Measurements from ENCODE around the gene BRS3. TPM values are rescaled to one million over a fixed set of nuclear protein-coding genes. Genes with fewer than 3 reads are reported as not detected.

The BRS3 gene
- total and polyA plus RNA-seq, 2 experiments from 2014 or later: not detected

DNA sequence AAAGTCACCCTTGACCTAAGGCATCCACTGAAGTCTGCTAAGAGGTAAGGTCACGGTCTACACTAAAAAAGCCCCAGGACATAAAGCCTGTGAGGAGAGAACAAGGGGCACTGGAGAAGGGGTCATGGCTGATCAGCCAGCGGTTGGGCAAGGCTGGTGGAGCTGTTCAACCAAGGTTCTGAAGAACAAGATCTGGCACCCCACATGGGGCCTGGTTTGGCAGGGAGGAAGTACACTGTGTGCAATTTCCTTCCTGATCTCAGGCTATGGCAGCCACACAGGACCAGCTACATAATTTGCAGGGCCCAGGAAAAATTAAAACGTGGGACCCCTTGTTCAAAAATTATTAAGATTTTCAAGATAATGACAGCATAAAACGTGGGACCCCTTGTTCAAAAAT is 14.1 kb upstream of the BRS3 start (continued):
- TF ChIP-seq, protein P1, sequence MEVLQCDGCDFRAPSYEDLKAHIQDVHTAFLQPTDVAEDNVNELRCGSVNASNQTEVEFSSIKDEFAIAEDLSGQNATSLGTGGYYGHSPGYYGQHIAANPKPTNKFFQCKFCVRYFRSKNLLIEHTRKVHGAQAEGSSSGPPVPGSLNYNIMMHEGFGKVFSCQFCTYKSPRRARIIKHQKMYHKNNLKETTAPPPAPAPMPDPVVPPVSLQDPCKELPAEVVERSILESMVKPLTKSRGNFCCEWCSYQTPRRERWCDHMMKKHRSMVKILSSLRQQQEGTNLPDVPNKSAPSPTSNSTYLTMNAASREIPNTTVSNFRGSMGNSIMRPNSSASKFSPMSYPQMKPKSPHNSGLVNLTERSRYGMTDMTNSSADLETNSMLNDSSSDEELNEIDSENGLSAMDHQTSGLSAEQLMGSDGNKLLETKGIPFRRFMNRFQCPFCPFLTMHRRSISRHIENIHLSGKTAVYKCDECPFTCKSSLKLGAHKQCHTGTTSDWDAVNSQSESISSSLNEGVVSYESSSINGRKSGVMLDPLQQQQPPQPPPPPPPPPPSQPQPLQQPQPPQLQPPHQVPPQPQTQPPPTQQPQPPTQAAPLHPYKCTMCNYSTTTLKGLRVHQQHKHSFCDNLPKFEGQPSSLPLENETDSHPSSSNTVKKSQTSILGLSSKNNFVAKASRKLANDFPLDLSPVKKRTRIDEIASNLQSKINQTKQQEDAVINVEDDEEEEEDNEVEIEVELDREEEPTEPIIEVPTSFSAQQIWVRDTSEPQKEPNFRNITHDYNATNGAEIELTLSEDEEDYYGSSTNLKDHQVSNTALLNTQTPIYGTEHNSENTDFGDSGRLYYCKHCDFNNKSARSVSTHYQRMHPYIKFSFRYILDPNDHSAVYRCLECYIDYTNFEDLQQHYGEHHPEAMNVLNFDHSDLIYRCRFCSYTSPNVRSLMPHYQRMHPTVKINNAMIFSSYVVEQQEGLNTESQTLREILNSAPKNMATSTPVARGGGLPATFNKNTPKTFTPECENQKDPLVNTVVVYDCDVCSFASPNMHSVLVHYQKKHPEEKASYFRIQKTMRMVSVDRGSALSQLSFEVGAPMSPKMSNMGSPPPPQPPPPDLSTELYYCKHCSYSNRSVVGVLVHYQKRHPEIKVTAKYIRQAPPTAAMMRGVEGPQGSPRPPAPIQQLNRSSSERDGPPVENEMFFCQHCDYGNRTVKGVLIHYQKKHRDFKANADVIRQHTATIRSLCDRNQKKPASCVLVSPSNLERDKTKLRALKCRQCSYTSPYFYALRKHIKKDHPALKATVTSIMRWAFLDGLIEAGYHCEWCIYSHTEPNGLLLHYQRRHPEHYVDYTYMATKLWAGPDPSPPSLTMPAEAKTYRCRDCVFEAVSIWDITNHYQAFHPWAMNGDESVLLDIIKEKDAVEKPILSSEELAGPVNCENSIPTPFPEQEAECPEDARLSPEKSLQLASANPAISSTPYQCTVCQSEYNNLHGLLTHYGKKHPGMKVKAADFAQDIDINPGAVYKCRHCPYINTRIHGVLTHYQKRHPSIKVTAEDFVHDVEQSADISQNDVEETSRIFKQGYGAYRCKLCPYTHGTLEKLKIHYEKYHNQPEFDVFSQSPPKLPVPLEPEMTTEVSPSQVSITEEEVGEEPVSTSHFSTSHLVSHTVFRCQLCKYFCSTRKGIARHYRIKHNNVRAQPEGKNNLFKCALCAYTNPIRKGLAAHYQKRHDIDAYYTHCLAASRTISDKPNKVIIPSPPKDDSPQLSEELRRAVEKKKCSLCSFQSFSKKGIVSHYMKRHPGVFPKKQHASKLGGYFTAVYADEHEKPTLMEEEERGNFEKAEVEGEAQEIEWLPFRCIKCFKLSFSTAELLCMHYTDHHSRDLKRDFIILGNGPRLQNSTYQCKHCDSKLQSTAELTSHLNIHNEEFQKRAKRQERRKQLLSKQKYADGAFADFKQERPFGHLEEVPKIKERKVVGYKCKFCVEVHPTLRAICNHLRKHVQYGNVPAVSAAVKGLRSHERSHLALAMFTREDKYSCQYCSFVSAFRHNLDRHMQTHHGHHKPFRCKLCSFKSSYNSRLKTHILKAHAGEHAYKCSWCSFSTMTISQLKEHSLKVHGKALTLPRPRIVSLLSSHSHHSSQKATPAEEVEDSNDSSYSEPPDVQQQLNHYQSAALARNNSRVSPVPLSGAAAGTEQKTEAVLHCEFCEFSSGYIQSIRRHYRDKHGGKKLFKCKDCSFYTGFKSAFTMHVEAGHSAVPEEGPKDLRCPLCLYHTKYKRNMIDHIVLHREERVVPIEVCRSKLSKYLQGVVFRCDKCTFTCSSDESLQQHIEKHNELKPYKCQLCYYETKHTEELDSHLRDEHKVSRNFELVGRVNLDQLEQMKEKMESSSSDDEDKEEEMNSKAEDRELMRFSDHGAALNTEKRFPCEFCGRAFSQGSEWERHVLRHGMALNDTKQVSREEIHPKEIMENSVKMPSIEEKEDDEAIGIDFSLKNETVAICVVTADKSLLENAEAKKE (CRISPR knock-in tag; IDR thresholded peaks at IDR 0.05): no peak
- no peak for TF ChIP-seq EZH2phosphoT487 (IDR thresholded peaks at IDR 0.05; ENCODE audit: unreplicated experiment)
- TF ChIP-seq NANOG (IDR thresholded peaks at IDR 0.05; ENCODE audit: borderline replicate concordance): no peak

DNA sequence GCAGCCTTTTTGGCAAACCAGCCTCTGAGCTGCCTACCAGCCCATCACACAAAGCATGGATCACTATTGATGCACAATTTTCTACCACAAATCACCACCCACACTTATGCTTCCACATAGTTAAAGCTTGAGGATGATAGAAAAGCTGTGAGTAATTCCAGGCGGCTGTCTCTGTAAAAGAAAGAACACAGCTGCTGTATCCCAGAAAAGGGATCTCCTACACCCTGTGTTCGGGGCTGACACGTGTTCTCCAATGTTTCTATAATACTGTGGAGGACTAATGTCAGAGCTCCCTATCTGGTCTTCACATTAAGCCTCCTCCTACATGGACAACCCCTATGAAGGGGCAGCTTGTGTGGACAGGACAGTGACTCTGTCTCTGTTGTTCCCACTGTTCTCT is 12.5 kb upstream of the BRS3 start:
- Histone ChIP-seq H3K4me3 (no peak overlapping the region), H3K27me3 (ENCODE audit: insufficient read depth) (no peaks in the 10 kb centered on the region), H3K4me2 (no peak overlapping the region), H3K4me1 (ENCODE audit: insufficient read depth) (no peaks in the 10 kb centered on the region), H4K20me1 (replicated peaks; ENCODE audit: insufficient read depth) (no peaks in the 10 kb centered on the region), H3K36me3 (ENCODE audit: insufficient read depth) (no peaks in the 10 kb centered on the region), H2AFZ (no peak overlapping the region), H3F3A (replicated peaks; ENCODE audit: low read depth) (no peaks in the 10 kb centered on the region), H3K9me2 (ENCODE audit: insufficient read depth) (no peaks in the 10 kb centered on the region), H3K79me2 (replicated peaks; ENCODE audit: insufficient read depth) (no peaks in the 10 kb centered on the region), H3K27ac (ENCODE audit: low read depth) (no peak overlapping the region)
- H3K4me1 Mint-ChIP-seq: no peaks in the 10 kb centered on the region
- H3K9me3 Mint-ChIP-seq: no peaks in the 10 kb centered on the region
- H3K4me3 Mint-ChIP-seq: no peak overlapping the region
- H3K27ac Mint-ChIP-seq: no peak overlapping the region
- no peaks in the 10 kb centered on the region for H3K36me3 Mint-ChIP-seq (ENCODE audit: low read depth)
- TF ChIP-seq CREB1 (CRISPR knock-in tag; IDR thresholded peaks at IDR 0.05; ENCODE audit: low read depth): no peak
- no peak for TF ChIP-seq EZH2 (IDR thresholded peaks at IDR 0.05; ENCODE audit: low read depth, unreplicated experiment)
- DNase-seq (ENCODE audit: low spot score) (no peak), ATAC-seq (no peak)
- H3K27me3 Mint-ChIP-seq (ENCODE audit: insufficient read depth, low read depth, poor library complexity): peaks cover 2% of the 10 kb centered on the region

DNA sequence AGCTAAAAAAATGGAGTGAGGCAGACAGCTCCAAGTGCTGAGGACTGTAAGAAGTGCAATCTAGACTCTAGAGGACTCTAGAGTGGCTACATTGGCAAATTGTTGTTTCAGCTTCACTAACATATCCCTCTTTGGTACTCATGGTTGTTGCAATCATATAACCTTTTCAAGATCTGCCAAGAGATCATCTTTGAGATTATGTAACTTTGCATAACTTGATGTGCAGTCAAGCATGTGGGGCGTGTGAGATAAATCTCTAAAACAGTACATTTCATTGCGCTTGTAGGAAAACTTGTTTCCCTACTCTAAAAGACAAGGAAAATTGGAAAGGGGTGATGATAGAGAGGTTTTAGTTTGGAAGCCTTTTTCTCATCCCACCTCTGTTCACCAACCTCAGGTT is 11.2 kb upstream of the BRS3 start:
- H2AFZ ChIP-seq: no peak overlapping the region
- no peaks in the 10 kb centered on the region for H4K20me1 ChIP-seq (replicated peaks; ENCODE audit: insufficient read depth)
- H3K27me3 ChIP-seq (ENCODE audit: insufficient read depth): no peaks in the 10 kb centered on the region
- Mint-ChIP-seq H3K27ac (no peak overlapping the region), H3K36me3 (ENCODE audit: low read depth) (no peaks in the 10 kb centered on the region), H3K27me3 (ENCODE audit: insufficient read depth, low read depth, poor library complexity) (peaks cover 4% of the 10 kb centered on the region), H3K9me3 (no peaks in the 10 kb centered on the region), H3K4me1 (no peaks in the 10 kb centered on the region), H3K4me3 (no peak overlapping the region)
- no peaks in the 10 kb centered on the region for H3K36me3 ChIP-seq (ENCODE audit: insufficient read depth)
- DNase-seq (ENCODE audit: low spot score) (no peak), ATAC-seq (no peak)
- H3K79me2 ChIP-seq (replicated peaks; ENCODE audit: insufficient read depth): no peaks in the 10 kb centered on the region
- no peaks in the 10 kb centered on the region for H3F3A ChIP-seq (replicated peaks; ENCODE audit: low read depth)
- H3K4me3 ChIP-seq: no peak overlapping the region
- H3K4me1 ChIP-seq (ENCODE audit: insufficient read depth): no peaks in the 10 kb centered on the region
- no peaks in the 10 kb centered on the region for H3K9me2 ChIP-seq (ENCODE audit: insufficient read depth)
- no peak overlapping the region for H3K27ac ChIP-seq (ENCODE audit: low read depth)
- no peak overlapping the region for H3K4me2 ChIP-seq
- TF ChIP-seq POLR2AphosphoS5 (IDR thresholded peaks at IDR 0.05; ENCODE audit: low read depth): no peak
- no peak for TF ChIP-seq STAT1 (IDR thresholded peaks at IDR 0.05; ENCODE audit: unreplicated experiment)
- TF ChIP-seq ZNF331 (CRISPR knock-in tag; IDR thresholded peaks at IDR 0.05; ENCODE audit: low read depth): no peak
- no peak for TF ChIP-seq EZH2phosphoT487 (IDR thresholded peaks at IDR 0.05; ENCODE audit: unreplicated experiment)
- no peak for TF ChIP-seq EZH2 (IDR thresholded peaks at IDR 0.05; ENCODE audit: low read depth, unreplicated experiment)
- TF ChIP-seq ZNF114 (CRISPR knock-in tag; IDR thresholded peaks at IDR 0.05): no peak
